Activated CD8-positive, alpha-beta memory T cell treated with anti-CD3 and anti-CD28 coated beads for 1 hour (primary cell): ENCODE measurements around the gene GABBR2.
"Not testable (repeated sequence)": the region's sequence is repeated elsewhere in the genome, so short reads cannot be mapped to it uniquely, and the experiment has no call there.

Experiments used
- DNase-seq, 2 donors: peaks; one replicate each; pipeline ENCODE4 v3.0.0-alpha.2; 2020; ENCODE audit warnings: low read depth in 1 of 2; ENCODE audit errors: extremely low read depth in 1 of 2

The GABBR2 gene

GRCh38 chr9:98688710-98689495, 19.8 kb downstream of the GABBR2 start:
- no peak for DNase-seq

GRCh38 chr9:98687911-98688310, 20.8 kb downstream of the GABBR2 start:
- no peak for DNase-seq

- DNase-seq, result no peak
These were observed 21.5 kb downstream of the GABBR2 start for GRCh38 chr9:98686961-98687855.

GRCh38 chr9:98684816-98685215, 23.9 kb downstream of the GABBR2 start:
- DNase-seq, result not testable (repeated sequence)

GRCh38 chr9:98678244-98678842, 30.4 kb downstream of the GABBR2 start:
- no peak for DNase-seq

- no peak for DNase-seq
These were observed 35.1 kb downstream of the GABBR2 start for GRCh38 chr9:98673681-98674080.

- no peak for DNase-seq
These were observed 41.6 kb downstream of the GABBR2 start for GRCh38 chr9:98667005-98667640.

- DNase-seq, result no peak
These were observed 43.2 kb downstream of the GABBR2 start for GRCh38 chr9:98665501-98665900.

GRCh38 chr9:98660541-98660940, 48.2 kb downstream of the GABBR2 start:
- DNase-seq, result no peak

GRCh38 chr9:98658951-98659351, 49.8 kb downstream of the GABBR2 start:
- DNase-seq, result no peak

- DNase-seq, result no peak
These were observed 50.8 kb downstream of the GABBR2 start for GRCh38 chr9:98657897-98658296.

GRCh38 chr9:98656511-98656910, 52.2 kb downstream of the GABBR2 start:
- DNase-seq, result no peak

GRCh38 chr9:98655428-98655827, 53.3 kb downstream of the GABBR2 start:
- DNase-seq, result not testable (repeated sequence)

GRCh38 chr9:98654247-98654646, 54.5 kb downstream of the GABBR2 start:
- no peak for DNase-seq

- no peak for DNase-seq
These were observed 56.0 kb downstream of the GABBR2 start for GRCh38 chr9:98652741-98653140.

GRCh38 chr9:98652302-98652701, 56.4 kb downstream of the GABBR2 start:
- DNase-seq, result no peak

GRCh38 chr9:98647236-98647635, 61.5 kb downstream of the GABBR2 start:
- no peak for DNase-seq

- no peak for DNase-seq
These were observed 64.7 kb downstream of the GABBR2 start for GRCh38 chr9:98644011-98644410.

- no peak for DNase-seq
These were observed 65.9 kb downstream of the GABBR2 start for GRCh38 chr9:98642661-98643312.

GRCh38 chr9:98641695-98642094, 67.0 kb downstream of the GABBR2 start:
- DNase-seq, result no peak

- no peak for DNase-seq
These were observed 68.3 kb downstream of the GABBR2 start for GRCh38 chr9:98640394-98640793.
